GDM1 (cell line): ENCODE results near the gene ZNRF3.

Experiments used
- DNase-seq: peaks from one replicate; lab custom pipeline; 2025; lab: John Stamatoyannopoulos, UW

The ZNRF3 gene

GRCh38 chr22:28953403-28953802 is 70.0 kb downstream of the ZNRF3 start:
- no peak for DNase-seq

- no peak for DNase-seq
Measured at GRCh38 chr22:28953976-28954880, 70.9 kb downstream of the ZNRF3 start.

GRCh38 chr22:28955817-28956216 is 72.4 kb downstream of the ZNRF3 start:
- peak; percentile 86 for DNase-seq

- DNase-seq, result no peak
Measured at GRCh38 chr22:28956506-28956905, 73.1 kb downstream of the ZNRF3 start.

- DNase-seq, result no peak
Measured at GRCh38 chr22:28958611-28959010, 75.2 kb downstream of the ZNRF3 start.

- no peak for DNase-seq
Measured at GRCh38 chr22:28962042-28962554, 78.7 kb downstream of the ZNRF3 start.

GRCh38 chr22:28963362-28963761 is 80.0 kb downstream of the ZNRF3 start:
- DNase-seq, result no peak

GRCh38 chr22:28967163-28967665 is 83.8 kb downstream of the ZNRF3 start:
- DNase-seq, result no peak

GRCh38 chr22:28967969-28968368 is 84.6 kb downstream of the ZNRF3 start:
- DNase-seq, result no peak

GRCh38 chr22:28969401-28970168 is 86.2 kb downstream of the ZNRF3 start:
- no peak for DNase-seq

- no peak for DNase-seq
Measured at GRCh38 chr22:28973352-28973751, 90.0 kb downstream of the ZNRF3 start.

- no peak for DNase-seq
Measured at GRCh38 chr22:28977060-28977459, 93.7 kb downstream of the ZNRF3 start.

GRCh38 chr22:28977481-28977971 is 94.2 kb downstream of the ZNRF3 start:
- DNase-seq, result no peak

- no peak for DNase-seq
Measured at GRCh38 chr22:28978158-28978557, 94.8 kb downstream of the ZNRF3 start.

GRCh38 chr22:28978863-28979796 is 95.8 kb downstream of the ZNRF3 start:
- DNase-seq, result no peak

- no peak for DNase-seq
Measured at GRCh38 chr22:28980326-28980725, 97.0 kb downstream of the ZNRF3 start.

GRCh38 chr22:28981818-28982499 is 98.6 kb downstream of the ZNRF3 start:
- DNase-seq, result no peak

GRCh38 chr22:28983190-28983589 is 99.8 kb downstream of the ZNRF3 start:
- no peak for DNase-seq

GRCh38 chr22:28983788-28984441 is 100.5 kb downstream of the ZNRF3 start:
- no peak for DNase-seq

GRCh38 chr22:28984482-28985158 is 101.2 kb downstream of the ZNRF3 start:
- no peak for DNase-seq
